PFSK-1 (cell line): ENCODE measurements around the gene SULT1E1.

Source experiments
- FOXP2 ChIP-seq: optimal IDR thresholded peaks from 2 replicates; pipeline ENCODE3; 2011; ENCODE audit warnings: borderline replicate concordance, control low read depth, inconsistent platforms; ENCODE audit not compliant: insufficient read depth; ENCODE audit errors: extremely low read length, extremely low read depth
- POLR2AphosphoS5 ChIP-seq: IDR thresholded peaks from 2 replicates; pipeline ENCODE4 v1.6.1; 2012; ENCODE audit warnings: low read depth, mild to moderate bottlenecking, control low read depth, low read length, moderate library complexity
- REST ChIP-seq, 2 experiments: IDR thresholded peaks; 2 replicates each; pipeline versions ENCODE4 v1.6.1 to v1.8.0; 2011 to 2012; ENCODE audit warnings: low read depth in 2 of 2, low read length in 2 of 2, control low read depth in 1 of 2, inconsistent platforms in 1 of 2, mild to moderate bottlenecking in 1 of 2, moderate library complexity in 1 of 2; ENCODE audit not compliant: insufficient read depth in 1 of 2
- SIN3A ChIP-seq: IDR thresholded peaks from 2 replicates; pipeline ENCODE4 v1.6.1; 2012; ENCODE audit warnings: mild to moderate bottlenecking, low read length, moderate library complexity, borderline replicate concordance; ENCODE audit not compliant: insufficient read depth
- TAF1 ChIP-seq: IDR thresholded peaks from 2 replicates; pipeline ENCODE4 v1.6.1; 2012; ENCODE audit warnings: low read length, control low read depth, borderline replicate concordance; ENCODE audit not compliant: insufficient read depth

The SULT1E1 gene

DNA sequence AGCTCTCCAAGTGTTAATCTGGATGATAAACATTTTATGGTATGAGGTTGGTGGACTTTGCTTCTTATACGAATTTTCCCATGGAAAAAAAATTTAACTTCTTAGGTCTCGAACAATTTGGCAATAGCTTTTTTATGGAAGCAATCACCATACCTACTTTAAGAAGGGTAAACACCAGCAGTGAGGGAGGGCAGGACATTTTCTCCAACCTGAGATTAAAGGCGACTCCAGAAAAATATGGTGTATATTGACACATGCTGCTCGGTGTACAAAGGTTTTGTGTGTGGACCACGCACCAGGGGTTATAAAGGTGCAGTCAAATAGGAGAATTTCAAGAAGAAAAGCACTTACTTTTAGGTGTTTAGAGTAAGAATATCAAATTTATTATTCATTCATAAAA, 34.2 kb upstream of the SULT1E1 start:
- TF ChIP-seq TAF1 (no peak), POLR2AphosphoS5 (no peak), FOXP2 (no peak), SIN3A (no peak), REST (IDR thresholded peaks at IDR 0.05; ENCODE audit: insufficient read depth in 1 of 2, low read depth in 2 of 2, low read length in 2 of 2) (no peak)

GRCh38 chr4:69888336-69888735, 28.4 kb upstream of the SULT1E1 start:
- TF ChIP-seq SIN3A (no peak), TAF1 (no peak), FOXP2 (no peak), REST (IDR thresholded peaks at IDR 0.05; ENCODE audit: insufficient read depth in 1 of 2, low read depth in 2 of 2, low read length in 2 of 2) (no peak)

DNA sequence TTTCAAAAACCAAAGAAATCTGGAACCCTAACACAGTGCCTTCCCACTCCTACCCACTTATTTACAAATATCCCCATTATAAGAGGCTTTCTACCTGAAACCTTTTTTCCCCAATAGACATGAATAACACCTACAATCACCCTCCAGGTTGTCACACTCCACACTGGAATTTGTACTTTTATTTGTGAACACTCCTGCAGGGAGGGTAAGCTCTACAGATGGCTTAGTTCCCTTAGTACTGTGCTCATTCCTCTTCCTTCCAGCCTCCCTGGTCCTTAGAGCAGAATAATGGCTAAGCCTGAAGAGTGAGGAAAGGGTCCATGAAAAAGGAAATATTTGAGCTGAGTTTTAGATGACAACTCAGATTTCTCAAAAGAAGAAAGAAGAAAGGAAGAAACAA, 22.2 kb upstream of the SULT1E1 start:
- no peak for TF ChIP-seq POLR2AphosphoS5
- no peak for TF ChIP-seq FOXP2
- TF ChIP-seq REST (IDR thresholded peaks at IDR 0.05; ENCODE audit: insufficient read depth in 1 of 2, low read depth in 2 of 2, low read length in 2 of 2): no peak
- no peak for TF ChIP-seq TAF1
- no peak for TF ChIP-seq SIN3A

DNA sequence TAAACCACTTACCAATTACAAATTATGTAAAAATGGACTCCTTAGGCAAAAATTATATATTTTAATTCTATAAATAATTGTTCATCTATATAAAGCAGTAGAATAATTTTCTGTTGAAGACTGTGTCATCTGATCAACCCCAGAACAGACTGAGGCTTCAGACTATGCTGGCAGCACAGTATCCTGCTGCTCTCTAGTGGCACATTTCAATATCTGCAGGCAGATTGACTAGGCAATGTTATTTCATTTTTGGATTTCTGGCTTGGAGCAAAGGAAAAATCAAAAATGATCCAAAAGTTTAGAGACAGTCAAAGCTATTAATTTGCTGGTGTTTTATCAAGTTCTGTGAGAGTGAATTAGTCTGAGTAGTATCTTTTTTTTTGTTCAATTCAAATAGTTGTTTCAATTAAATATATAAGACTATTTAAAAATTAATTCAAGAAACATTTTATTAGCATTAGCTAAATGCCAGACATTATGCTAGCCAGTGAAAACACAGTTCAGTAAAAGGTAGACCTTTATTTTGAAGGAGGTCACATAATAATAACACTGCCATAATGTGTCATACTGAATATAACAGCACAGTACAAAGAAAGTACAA, 21.3 kb upstream of the SULT1E1 start:
- no peak for TF ChIP-seq FOXP2
- no peak for TF ChIP-seq SIN3A
- no peak for TF ChIP-seq TAF1
- TF ChIP-seq POLR2AphosphoS5: no peak
- TF ChIP-seq REST (IDR thresholded peaks at IDR 0.05; ENCODE audit: insufficient read depth in 1 of 2, low read depth in 2 of 2, low read length in 2 of 2): no peak

GRCh38 chr4:69878250-69878649, 18.3 kb upstream of the SULT1E1 start:
- TF ChIP-seq POLR2AphosphoS5 (no peak), SIN3A (no peak), REST (IDR thresholded peaks at IDR 0.05; ENCODE audit: insufficient read depth in 1 of 2, low read depth in 2 of 2, low read length in 2 of 2) (no peak), FOXP2 (no peak), TAF1 (no peak)
